PC-3 (cell line): ENCODE measurements around the gene TPSG1.
"Not testable (repeated sequence)": the region's sequence is repeated elsewhere in the genome, so short reads cannot be mapped to it uniquely, and the experiment has no call there.

Experiments
- CTCF ChIP-seq: fragments of 300-600 bp; sonication (generic); conservative IDR thresholded peaks from 2 replicates; pipeline ENCODE4 v1.5.1; 2017; ENCODE audit warnings: antibody characterized with exemption, low read depth, mild to moderate bottlenecking, low read length
- EZH2phosphoT487 ChIP-seq: fragments of 300-600 bp; sonication (generic); IDR thresholded peaks from 2 replicates; pipeline ENCODE4 v1.6.1; 2018; ENCODE audit warnings: mild to moderate bottlenecking, antibody characterized with exemption, low read length, borderline replicate concordance

DNA sequence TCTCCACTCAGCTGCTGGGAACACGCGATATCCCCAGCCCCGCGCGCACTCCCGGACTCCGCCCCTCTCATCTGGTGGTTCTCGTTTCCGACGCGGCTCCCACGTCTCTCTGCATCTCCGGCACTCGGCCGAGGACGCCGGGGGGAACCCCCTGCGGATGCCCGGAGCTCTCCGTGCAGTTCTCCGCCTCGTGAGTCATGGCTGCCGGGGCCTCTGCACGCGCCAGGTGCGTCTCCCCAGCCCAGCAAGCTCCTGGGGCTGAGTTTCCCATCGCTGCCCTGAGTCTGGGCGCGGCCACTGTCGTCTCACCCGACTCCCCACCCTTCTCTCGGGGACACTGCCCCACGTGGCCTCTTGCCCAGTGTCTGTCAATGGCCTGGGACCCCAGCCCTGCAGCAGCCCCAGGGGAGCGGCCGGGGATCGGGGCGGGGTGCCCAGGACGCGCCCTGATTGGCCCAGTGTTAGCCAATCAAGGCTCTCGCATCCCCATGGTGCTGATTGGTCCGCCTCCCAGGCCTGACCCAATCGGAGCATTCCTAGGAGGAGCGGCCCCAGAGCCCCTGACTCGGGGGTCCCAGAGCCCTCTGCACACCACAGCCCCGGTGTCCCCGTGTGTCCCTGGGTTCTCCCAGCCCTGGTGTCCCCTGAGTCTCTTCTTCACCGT is 28.8 kb upstream of the TPSG1 start:
- TF ChIP-seq CTCF, EZH2phosphoT487: not testable (repeated sequence)
